Retinal pigment epithelial cell (primary cell): ENCODE data around the gene SREBF1.

Experiments
- DNase-seq: peaks from one replicate; pipeline ENCODE4 v3.0.0-alpha.2; 2010; ENCODE audit warnings: low read depth
- H3K4me3 ChIP-seq: 2 replicates; pipeline ENCODE4 v1.5.1; 2011; ENCODE audit warnings: mild to moderate bottlenecking, low read length, control low read depth, moderate library complexity
- TF ChIP-seq, protein P1 (sequence below): conservative IDR thresholded peaks from 2 replicates; pipeline ENCODE4 v1.5.1; 2011; ENCODE audit warnings: low read depth, low read length, control low read depth, inconsistent platforms

SREBF1 gene

DNA sequence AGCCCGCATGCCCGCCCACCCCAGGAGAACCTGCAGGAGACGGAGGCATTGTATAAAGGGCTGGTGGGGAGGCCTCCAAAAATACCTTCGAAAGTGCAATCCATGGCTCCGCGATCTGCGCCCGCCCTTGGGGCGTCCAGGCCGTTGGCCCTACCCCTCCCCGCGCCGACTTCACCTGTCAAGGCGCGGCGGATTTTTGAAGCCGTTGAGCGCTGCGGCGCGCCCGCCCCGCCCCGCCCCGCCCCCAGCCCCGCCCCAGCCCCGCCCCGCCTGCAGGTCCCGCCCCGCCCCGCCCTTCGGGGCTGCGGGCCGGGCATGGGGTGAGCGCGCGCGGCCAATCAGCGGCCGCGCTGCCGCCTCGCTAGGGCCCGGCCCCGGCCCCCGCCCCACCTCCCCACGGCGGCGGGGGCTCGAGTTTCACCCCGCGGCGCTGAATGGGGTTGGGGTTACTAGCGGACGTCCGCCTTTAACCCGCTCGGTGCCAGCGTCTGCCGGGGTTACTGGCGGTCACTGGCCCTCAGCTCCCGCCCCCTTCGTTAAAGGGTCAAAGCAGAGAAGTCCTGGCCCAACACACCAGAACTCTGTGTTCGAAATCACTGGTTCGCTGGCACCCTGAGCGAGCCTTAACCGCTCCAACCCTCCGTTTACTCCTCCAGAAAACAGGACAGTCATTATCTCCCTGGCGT, 13.2 kb downstream of the SREBF1 start:
- TF ChIP-seq, protein P1, sequence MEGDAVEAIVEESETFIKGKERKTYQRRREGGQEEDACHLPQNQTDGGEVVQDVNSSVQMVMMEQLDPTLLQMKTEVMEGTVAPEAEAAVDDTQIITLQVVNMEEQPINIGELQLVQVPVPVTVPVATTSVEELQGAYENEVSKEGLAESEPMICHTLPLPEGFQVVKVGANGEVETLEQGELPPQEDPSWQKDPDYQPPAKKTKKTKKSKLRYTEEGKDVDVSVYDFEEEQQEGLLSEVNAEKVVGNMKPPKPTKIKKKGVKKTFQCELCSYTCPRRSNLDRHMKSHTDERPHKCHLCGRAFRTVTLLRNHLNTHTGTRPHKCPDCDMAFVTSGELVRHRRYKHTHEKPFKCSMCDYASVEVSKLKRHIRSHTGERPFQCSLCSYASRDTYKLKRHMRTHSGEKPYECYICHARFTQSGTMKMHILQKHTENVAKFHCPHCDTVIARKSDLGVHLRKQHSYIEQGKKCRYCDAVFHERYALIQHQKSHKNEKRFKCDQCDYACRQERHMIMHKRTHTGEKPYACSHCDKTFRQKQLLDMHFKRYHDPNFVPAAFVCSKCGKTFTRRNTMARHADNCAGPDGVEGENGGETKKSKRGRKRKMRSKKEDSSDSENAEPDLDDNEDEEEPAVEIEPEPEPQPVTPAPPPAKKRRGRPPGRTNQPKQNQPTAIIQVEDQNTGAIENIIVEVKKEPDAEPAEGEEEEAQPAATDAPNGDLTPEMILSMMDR: no peak
- no peak for DNase-seq
- H3K4me3 ChIP-seq: peak overlapping the region; percentile 53

DNA sequence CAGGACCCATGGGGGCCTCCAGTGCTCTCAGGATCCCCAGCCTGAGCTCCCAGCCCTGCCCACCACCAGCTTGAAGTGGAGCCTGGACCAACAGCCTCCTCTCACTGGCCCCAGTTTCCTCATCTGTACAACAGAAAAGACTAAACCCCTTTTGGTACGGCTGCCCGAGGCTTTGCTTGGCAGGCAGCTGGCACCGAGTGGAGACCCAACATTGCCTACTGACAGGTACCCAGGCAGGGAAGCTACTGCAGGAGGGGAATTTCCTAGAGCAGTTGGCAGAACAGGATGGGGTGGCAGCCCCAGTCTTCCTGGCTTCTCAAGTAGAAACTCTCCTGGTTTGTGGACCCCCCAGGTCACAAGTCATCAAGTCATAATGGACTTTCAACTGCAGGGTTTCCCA, 14.2 kb downstream of the SREBF1 start:
- DNase-seq: no peak
- peak overlapping the region; percentile 53 for H3K4me3 ChIP-seq
- TF ChIP-seq, protein P1: no peak

DNA sequence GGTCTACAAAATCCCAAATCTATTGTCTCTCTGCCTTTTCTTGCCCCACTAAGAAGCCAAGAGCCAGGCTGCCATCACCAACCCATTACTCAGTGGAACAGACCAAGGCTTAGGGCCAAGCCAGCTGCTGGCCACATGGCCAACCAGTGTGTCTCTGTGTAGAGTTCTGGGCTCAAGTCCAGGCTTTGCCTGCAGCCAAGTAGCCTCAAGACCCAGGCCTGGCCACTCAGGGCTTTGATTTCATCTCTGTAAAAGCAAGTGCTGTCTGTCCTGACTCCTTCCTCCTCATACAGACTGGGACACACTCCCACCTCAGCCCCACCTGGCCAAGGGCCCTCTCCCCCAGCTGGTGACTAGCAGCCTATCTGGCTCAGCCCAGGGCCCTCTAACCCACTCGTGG, 14.6 kb downstream of the SREBF1 start:
- TF ChIP-seq, protein P1: no peak
- no peak for DNase-seq
- peak overlapping the region; percentile 53 for H3K4me3 ChIP-seq

DNA sequence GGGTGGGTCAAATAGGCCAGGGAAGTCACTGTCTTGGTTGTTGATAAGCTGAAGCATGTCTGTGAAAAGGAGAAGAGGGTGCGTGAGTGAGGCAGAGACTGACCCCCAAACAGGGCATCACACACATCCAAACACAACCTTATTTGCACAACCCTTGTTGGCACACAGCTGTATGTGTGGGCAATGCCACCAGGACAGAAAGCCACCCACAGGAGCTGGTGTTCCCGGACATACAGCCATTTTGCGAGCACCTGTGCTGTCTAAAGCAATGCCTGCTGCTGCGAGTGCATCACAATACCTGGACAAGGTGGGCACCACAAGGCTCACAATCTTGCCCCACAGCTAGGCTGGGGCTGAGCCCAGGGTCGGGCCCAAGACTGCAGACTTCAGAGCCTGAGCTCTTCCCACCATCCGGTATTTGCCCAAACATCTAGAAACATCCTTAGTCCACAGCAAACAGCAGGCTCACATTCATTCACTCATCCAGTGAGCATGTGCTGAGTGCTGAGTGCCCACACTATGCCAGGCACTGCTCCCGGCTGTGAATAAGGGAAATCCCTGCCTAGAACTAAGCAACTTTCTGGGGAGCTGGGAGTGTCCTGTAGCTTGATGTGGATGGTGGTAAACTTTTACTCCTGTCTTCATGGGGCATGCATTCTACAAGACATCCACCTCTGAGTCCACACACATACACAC, 16.2 kb downstream of the SREBF1 start:
- TF ChIP-seq, protein P1: no peak
- DNase-seq: no peak
- no peak overlapping the region for H3K4me3 ChIP-seq

DNA sequence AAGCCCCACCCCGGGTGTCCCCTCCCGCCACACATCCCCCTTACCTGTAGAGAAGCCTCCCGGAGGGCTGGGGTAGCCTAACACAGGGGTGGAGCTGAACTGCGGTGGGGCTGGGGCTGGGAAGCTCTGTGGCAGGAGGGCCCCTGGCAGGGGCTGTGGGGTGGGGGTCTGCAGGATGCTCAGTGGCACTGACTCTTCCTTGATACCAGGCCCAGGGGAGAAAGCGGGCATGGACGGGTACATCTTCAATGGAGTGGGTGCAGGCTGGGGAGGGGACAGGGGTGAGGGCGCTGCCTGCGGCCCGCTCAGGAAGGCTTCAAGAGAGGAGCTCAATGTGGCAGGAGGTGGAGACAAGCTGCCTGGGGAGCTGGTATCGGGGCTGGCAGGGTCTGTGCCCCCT, 16.7 kb downstream of the SREBF1 start:
- TF ChIP-seq, protein P1: no peak
- DNase-seq: no peak
- no peak overlapping the region for H3K4me3 ChIP-seq

DNA sequence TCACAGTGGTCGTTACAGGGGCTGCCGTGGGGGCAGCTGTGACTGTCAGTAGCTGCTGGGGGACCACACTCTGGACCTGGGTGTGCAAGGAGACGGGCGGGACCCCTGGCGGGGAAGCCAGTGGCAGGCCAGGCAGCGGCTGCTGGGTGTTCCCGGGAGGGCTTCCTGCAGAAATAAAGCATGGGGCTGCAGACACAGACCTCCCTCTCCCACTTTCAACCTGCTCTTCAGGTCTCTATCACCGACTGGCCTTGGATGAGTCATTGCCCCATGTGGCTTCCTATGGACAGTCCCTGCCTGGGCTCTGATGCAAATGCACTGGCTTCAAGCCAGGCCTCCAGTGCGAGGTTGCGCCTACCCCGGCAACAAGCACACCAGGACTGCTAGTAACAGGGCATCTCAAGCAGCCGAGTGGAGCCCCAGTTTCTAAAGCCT, 17.2 kb downstream of the SREBF1 start:
- TF ChIP-seq, protein P1: no peak
- no peak overlapping the region for H3K4me3 ChIP-seq
- DNase-seq: peak; percentile 86

DNA sequence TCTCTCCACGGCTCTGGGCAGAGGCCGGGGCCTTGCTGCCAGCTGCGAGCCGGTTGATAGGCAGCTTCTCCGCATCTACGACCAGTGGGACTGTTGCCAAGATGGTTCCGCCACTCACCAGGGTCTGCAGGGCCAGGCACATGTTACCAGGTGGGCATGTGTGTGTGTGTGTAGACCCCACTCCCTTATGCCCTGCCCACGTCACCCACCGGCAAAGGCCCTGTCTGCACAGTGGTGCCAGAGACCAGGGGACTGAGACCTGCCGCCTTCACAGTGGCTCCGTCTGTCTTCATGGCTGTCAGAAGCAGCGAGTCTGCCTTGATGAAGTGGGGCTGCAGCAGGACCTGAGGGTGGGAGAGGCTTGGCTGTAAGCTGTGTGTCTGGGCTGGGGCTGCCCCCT, 17.7 kb downstream of the SREBF1 start:
- TF ChIP-seq, protein P1: no peak
- no peak for DNase-seq
- H3K4me3 ChIP-seq: no peak overlapping the region
